K562 (cell line): ENCODE data around the gene GNPTAB. TPM values are rescaled to one million over a fixed set of nuclear protein-coding genes. Genes with fewer than 3 reads are reported as not detected.

Experiments
- ATAC-seq: fragments of 200-7000 bp; cut with Tn5 transposase; 3 replicates; pipeline ENCODE4 v1.9.1; 2020; ENCODE audit warnings: moderate library complexity
- BruUV-seq: library from RNA; stranded (reverse); fragments of 400-500 nt; replicated peaks from 2 replicates; lab custom pipeline; 2021; lab: Mats Ljungman, UMichigan
- CTCF ChIA-PET: fragments of 300-600 bp; formaldehyde crosslinking; extraction: SDS; loops from one replicate; lab custom pipeline; 2021; ENCODE audit warnings: low intra/inter-chr PET ratio; lab: Yijun Ruan, JAX
- POLR2A ChIA-PET: fragments of 300-600, 350-650 bp; sonication (Branson Sonifier 250); formaldehyde crosslinking; extraction: SDS; loops from one replicate; lab custom pipeline; 2021; ENCODE audit warnings: antibody characterized with exemption, inconsistent platforms; lab: Yijun Ruan, JAX
- DNase-seq, 4 experiments: peaks; one replicate each; pipeline versions ENCODE4 v3.0.0 to v3.0.0-alpha.2; 2011 to 2018; ENCODE audit warnings: low spot score in 3 of 4, mixed read lengths in 3 of 4; ENCODE audit errors: extremely low read depth in 1 of 4
- FAIRE-seq: peaks from 2 replicates; lab custom pipeline; 2011; peaks lifted over from hg19 to GRCh38; lab: Jason Lieb, UNC
- H2AFZ ChIP-seq: 2 replicates; pipeline ENCODE4 v1.6.0; 2011; ENCODE audit warnings: low read depth, low read length, control low read depth, inconsistent platforms
- H3K27ac ChIP-seq: fragments of 200-600 bp; 3 replicates; pipeline ENCODE4 v1.8.0; 2011; ENCODE audit warnings: low read depth, mild to moderate bottlenecking, control low read depth, inconsistent platforms, low read length, moderate library complexity, mixed read lengths; ENCODE audit errors: extremely low read depth
- H3K27me3 ChIP-seq, 2 experiments: fragments of 300-600 bp in 1 of 2; 2 replicates in 1 of 2; 3 replicates in 1 of 2; pipeline versions ENCODE4 v1.6.0 to v1.8.0; 2011; ENCODE audit warnings: inconsistent platforms in 2 of 2, low read length in 2 of 2, mild to moderate bottlenecking in 1 of 2, mixed read lengths in 1 of 2, moderate library complexity in 1 of 2; ENCODE audit not compliant: control insufficient read depth in 2 of 2, insufficient read depth in 2 of 2
- H3K36me3 ChIP-seq: fragments of 300-600 bp; 3 replicates; pipeline ENCODE4 v1.8.0; 2011; ENCODE audit warnings: mild to moderate bottlenecking, low read length, inconsistent platforms; ENCODE audit not compliant: control insufficient read depth, insufficient read depth
- H3K4me1 ChIP-seq, 2 experiments: fragments of 200-600 bp in 1 of 2; replicated peaks in 1 of 2; 2 replicates in 1 of 2; 3 replicates in 1 of 2; pipeline versions ENCODE4 v1.5.1 to v1.8.0; 2011; ENCODE audit warnings: inconsistent platforms in 2 of 2, low read length in 2 of 2, mild to moderate bottlenecking in 1 of 2, mixed read lengths in 1 of 2, moderate library complexity in 1 of 2; ENCODE audit not compliant: control insufficient read depth in 2 of 2, insufficient read depth in 2 of 2
- H3K4me2 ChIP-seq: 2 replicates; pipeline ENCODE4 v1.6.1; 2011; ENCODE audit warnings: low read length, control low read depth, inconsistent platforms, mixed read lengths; ENCODE audit not compliant: insufficient read depth
- H3K4me3 ChIP-seq: fragments of 200-600 bp; sonication (generic), shearing (Covaris generic); 2 replicates; pipeline ENCODE4 v1.5.1; 2016; ENCODE audit warnings: control low read depth, inconsistent platforms
- H3K79me2 ChIP-seq: fragments of 200-600 bp; 3 replicates; pipeline ENCODE4 v1.8.0; 2011; ENCODE audit warnings: low read length, inconsistent platforms; ENCODE audit not compliant: control insufficient read depth, insufficient read depth
- H3K9ac ChIP-seq, 2 experiments: 2 replicates each; pipeline versions ENCODE4 v1.6.0 to v1.6.1; 2011; ENCODE audit warnings: low read depth in 2 of 2, low read length in 2 of 2, control low read depth in 1 of 2, inconsistent platforms in 1 of 2, mild to moderate bottlenecking in 1 of 2, mixed read lengths in 1 of 2; ENCODE audit not compliant: insufficient read depth in 1 of 2
- H3K9me1 ChIP-seq: one replicate; pipeline ENCODE4 v1.6.0; 2011; ENCODE audit warnings: inconsistent platforms, mild to moderate bottlenecking, low read length, moderate library complexity; ENCODE audit not compliant: control insufficient read depth, insufficient read depth
- H3K9me3 ChIP-seq: replicated peaks from 2 replicates; pipeline ENCODE4 v1.5.1; 2011; ENCODE audit warnings: low read depth, low read length, inconsistent platforms; ENCODE audit not compliant: control insufficient read depth, insufficient read depth
- H4K20me1 ChIP-seq: replicated peaks from 2 replicates; pipeline ENCODE4 v1.6.1; 2011; ENCODE audit warnings: low read length, inconsistent platforms, mixed read lengths; ENCODE audit not compliant: control insufficient read depth, insufficient read depth
- ELK1 ChIP-seq: sonication (generic); formaldehyde crosslinking; IDR thresholded peaks from 2 replicates; pipeline ENCODE4 v1.8.1; 2022; ENCODE audit warnings: missing genetic modification reagents
- HNRNPUL1 ChIP-seq: fragments of 200-400 bp; formaldehyde crosslinking; IDR thresholded peaks from 2 replicates; pipeline ENCODE4 v1.6.1; 2017; ENCODE audit warnings: low read length
- MECOM ChIP-seq: fragments of 250-450 bp; sonication (Bioruptor Pico); IDR thresholded peaks from 2 replicates; pipeline ENCODE4 v1.8.0; 2022; ENCODE audit warnings: inconsistent platforms
- RBM17 ChIP-seq: fragments of 200-400 bp; formaldehyde crosslinking; IDR thresholded peaks from 2 replicates; pipeline ENCODE4 v1.6.1; 2017; ENCODE audit warnings: low read depth, mild to moderate bottlenecking, low read length, borderline replicate concordance
- RNF219 ChIP-seq: fragments of 250-450 bp; sonication (Bioruptor Pico); IDR thresholded peaks from 2 replicates; pipeline ENCODE4 v1.5.0; 2022; ENCODE audit warnings: mild to moderate bottlenecking
- SIX5 ChIP-seq, 2 experiments: IDR thresholded peaks; 2 replicates each; pipeline ENCODE4 v1.6.1; 2011; ENCODE audit warnings: low read length in 2 of 2, borderline replicate concordance in 1 of 2, low read depth in 1 of 2, mild to moderate bottlenecking in 1 of 2, moderate library complexity in 1 of 2; ENCODE audit not compliant: insufficient read depth in 1 of 2
- TRIM28 ChIP-seq: fragments of 450-650 bp; IDR thresholded peaks from 2 replicates; pipeline ENCODE4 v1.6.1; 2017
- TSHZ1 ChIP-seq: fragments of 250-450 bp; sonication (Bioruptor Pico); IDR thresholded peaks from 2 replicates; pipeline ENCODE4 v1.4.0; 2020; ENCODE audit warnings: mild to moderate bottlenecking, moderate library complexity
- XRCC3 ChIP-seq: fragments of 450-650 bp; IDR thresholded peaks from 2 replicates; pipeline ENCODE4 v1.6.1; 2017; ENCODE audit warnings: mild to moderate bottlenecking, moderate library complexity
- ZNF12 ChIP-seq: sonication (generic); formaldehyde crosslinking; IDR thresholded peaks from 2 replicates; pipeline ENCODE4 v1.4.0; 2020; ENCODE audit warnings: mild to moderate bottlenecking, missing genetic modification reagents
- in situ Hi-C: fragments of 300-500 bp; cut with MboI; formaldehyde crosslinking; loops from 4 replicates; pipeline ENCODE4 v1.15.0; 2018; ENCODE audit warnings: inconsistent platforms, mixed read lengths
- intact Hi-C: fragments of 100-400 bp; cut with micrococcal nuclease; formaldehyde crosslinking; loops from 2 replicates; pipeline ENCODE4 v1.14.2; 2022
- polyA plus RNA-seq, 8 experiments: library from polyadenylated mRNA; depleted of rRNA in 4 of 8; stranded (reverse) in 5 of 8; unstranded in 3 of 8; fragments of >200 nt; fragmentation: Nextera tagmentation in 2 of 8; fragmentation: Illumina TruSeq in 1 of 8; extraction: Ambion mirVana in 2 of 8; extraction: Trizol in 1 of 8; gene quantifications; 2 replicates each; pipeline versions ENCODE4 v1.2.1 to v1.2.3, GENCODE V29; 2011 to 2014; ENCODE audit warnings: inconsistent platforms in 1 of 8, missing spikeins in 1 of 8
- total RNA-seq, 7 experiments: library from RNA; depleted of rRNA in 6 of 7; stranded (reverse); fragments of >200 nt in 6 of 7; fragmentation: Illumina TruSeq in 2 of 7; extraction: Trizol in 2 of 7; gene quantifications; 2 replicates each; pipeline versions ENCODE4 v1.2.1 to v1.2.3, GENCODE V29; 2011 to 2021; ENCODE audit warnings: low replicate concordance in 1 of 7
- TF ChIP-seq, protein P1 (sequence below): fragments of 250-450 bp; sonication (Bioruptor Pico); IDR thresholded peaks from 2 replicates; pipeline ENCODE4 v1.5.1; 2021; ENCODE audit warnings: mild to moderate bottlenecking

GNPTAB gene
- total and polyA plus RNA-seq, 9 of the 15 experiments (the other 6 are each of a cell fraction or from before 2014, with no cell fraction given): 5.9 to 23.2 (median 19.3) TPM

- Histone ChIP-seq H3K4me2 (no peak overlapping the region), H3K4me3 (no peak overlapping the region), H3K27ac (no peak overlapping the region), H3K79me2 (no peaks in the 10 kb centered on the region), H3K9me3 (peaks cover 3% of the 10 kb centered on the region; the same call in 1 of the 2 replicates), H4K20me1 (no peaks in the 10 kb centered on the region), H3K4me1 (peaks cover 14 to 27% of the 10 kb centered on the region in 2 experiments), H3K36me3 (no peaks in the 10 kb centered on the region), H3K27me3 (no peaks in the 10 kb centered on the region), H3K9ac (no peak overlapping the region), H3K9me1 (no peaks in the 10 kb centered on the region), H2AFZ (no peak overlapping the region)
- DNase-seq (no peak), FAIRE-seq (no peak), ATAC-seq (no peak)
- no TSS peak for BruUV-seq
- TF ChIP-seq ZNF12 (CRISPR knock-in tag) (no peak), MECOM (CRISPR knock-in tag) (no peak), ELK1 (CRISPR knock-in tag) (no peak), HNRNPUL1 (no peak), TRIM28 (no peak), RBM17 (no peak), SIX5 (IDR thresholded peaks at IDR 0.05; ENCODE audit: borderline replicate concordance in 1 of 2, insufficient read depth in 1 of 2, low read depth in 1 of 2, low read length in 2 of 2) (no peak), XRCC3 (no peak), TSHZ1 (CRISPR knock-in tag) (no peak), RNF219 (CRISPR knock-in tag) (no peak)
- TF ChIP-seq, protein P1, sequence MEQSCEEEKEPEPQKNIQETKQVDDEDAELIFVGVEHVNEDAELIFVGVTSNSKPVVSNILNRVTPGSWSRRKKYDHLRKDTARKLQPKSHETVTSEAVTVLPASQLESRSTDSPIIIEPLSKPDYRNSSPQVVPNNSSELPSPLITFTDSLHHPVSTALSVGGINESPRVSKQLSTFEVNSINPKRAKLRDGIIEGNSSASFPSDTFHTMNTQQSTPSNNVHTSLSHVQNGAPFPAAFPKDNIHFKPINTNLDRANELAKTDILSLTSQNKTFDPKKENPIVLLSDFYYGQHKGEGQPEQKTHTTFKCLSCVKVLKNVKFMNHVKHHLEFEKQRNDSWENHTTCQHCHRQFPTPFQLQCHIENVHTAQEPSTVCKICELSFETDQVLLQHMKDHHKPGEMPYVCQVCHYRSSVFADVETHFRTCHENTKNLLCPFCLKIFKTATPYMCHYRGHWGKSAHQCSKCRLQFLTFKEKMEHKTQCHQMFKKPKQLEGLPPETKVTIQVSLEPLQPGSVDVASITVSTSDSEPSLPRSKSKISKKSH: no peak
- ChIA-PET CTCF (no interaction called here), POLR2A (interaction anchor here (0.6 kb wide), 1 partner anchor 42 kb away, joined by 3 read pairs; no protein-coding TSS in a partner anchor)
- intact Hi-C loops (no loop called here), in situ Hi-C loops (no loop called here)
These were observed 29.2 kb upstream of the GNPTAB start for GRCh38 chr12:101859664-101860607.
